Endothelial cell of umbilical vein (primary cell): ENCODE results near the gene SLC18A3. TPM values are rescaled to one million over a fixed set of nuclear protein-coding genes. Genes with fewer than 3 reads are reported as not detected.

ENCODE experiments used
- BruUV-seq: library from RNA; stranded (reverse); fragments of 400-500 nt; replicated peaks from 2 replicates; lab custom pipeline; 2021; lab: Mats Ljungman, UMichigan
- CTCF ChIA-PET: fragments of 300-600, 350-600 bp; sonication (Branson Sonifier 250); formaldehyde crosslinking; loops from one replicate; lab custom pipeline; 2021; ENCODE audit warnings: antibody characterized with exemption, inconsistent platforms; lab: Charles Lee
- POLR2A ChIA-PET: fragments of 300-600, 350-600 bp; sonication (Branson Sonifier 250); formaldehyde crosslinking; loops from one replicate; lab custom pipeline; 2021; ENCODE audit warnings: antibody characterized with exemption, inconsistent platforms; lab: Charles Lee
- DNase-seq: peaks from one replicate; pipeline ENCODE4 v3.0.0-alpha.2; 2011; ENCODE audit warnings: low read depth, low spot score
- FAIRE-seq: peaks from 2 replicates; lab custom pipeline; 2011; peaks lifted over from hg19 to GRCh38; lab: Jason Lieb, UNC
- H2AFZ ChIP-seq: 2 replicates; pipeline ENCODE4 v1.6.0; 2012; ENCODE audit warnings: low read depth, low read length, control low read depth, inconsistent platforms
- H3K27ac ChIP-seq: 2 replicates; pipeline ENCODE4 v1.5.1; 2011; ENCODE audit warnings: low read depth, mild to moderate bottlenecking, control low read depth, low read length, moderate library complexity; ENCODE audit not compliant: insufficient read depth
- H3K27me3 ChIP-seq, 2 experiments: 2 replicates each; pipeline versions ENCODE4 v1.6.0 to v1.6.1; 2011; ENCODE audit warnings: low read length in 2 of 2, mixed read lengths in 1 of 2; ENCODE audit not compliant: control insufficient read depth in 2 of 2, insufficient read depth in 2 of 2
- H3K36me3 ChIP-seq, 2 experiments: 2 replicates in 1 of 2; 3 replicates in 1 of 2; pipeline ENCODE4 v1.5.1; 2011; ENCODE audit warnings: low read length in 2 of 2, mild to moderate bottlenecking in 1 of 2, moderate library complexity in 1 of 2; ENCODE audit not compliant: control insufficient read depth in 2 of 2, insufficient read depth in 2 of 2; ENCODE audit errors: extremely low read depth in 1 of 2
- H3K4me1 ChIP-seq: 3 replicates; pipeline ENCODE4 v1.5.1; 2011; ENCODE audit warnings: mild to moderate bottlenecking, low read length; ENCODE audit not compliant: control insufficient read depth, insufficient read depth; ENCODE audit errors: extremely low read depth
- H3K4me2 ChIP-seq: 2 replicates; pipeline ENCODE4 v1.6.1; 2011; ENCODE audit warnings: low read length, control low read depth, mixed read lengths; ENCODE audit not compliant: insufficient read depth
- H3K4me3 ChIP-seq, 3 experiments: fragments of 200-600 bp in 1 of 3; sonication (generic), shearing (Covaris generic) in 1 of 3; replicated peaks in 1 of 3; 2 replicates each; pipeline ENCODE4 v1.5.1; 2011 to 2016; ENCODE audit warnings: control low read depth in 3 of 3, low read length in 3 of 3, mild to moderate bottlenecking in 2 of 3, inconsistent platforms in 1 of 3, low read depth in 1 of 3, moderate library complexity in 1 of 3; ENCODE audit not compliant: insufficient read depth in 1 of 3
- H3K79me2 ChIP-seq: 2 replicates; pipeline ENCODE4 v1.6.0; 2012; ENCODE audit warnings: low read length, inconsistent platforms; ENCODE audit not compliant: control insufficient read depth, insufficient read depth
- H3K9ac ChIP-seq: replicated peaks from 2 replicates; pipeline ENCODE3; 2011; ENCODE audit warnings: low read length, control low read depth; ENCODE audit not compliant: insufficient read depth; ENCODE audit errors: extremely low read depth
- H3K9me1 ChIP-seq: replicated peaks from 3 replicates; pipeline ENCODE4 v1.6.0; 2011; ENCODE audit warnings: mild to moderate bottlenecking, low read length; ENCODE audit not compliant: control insufficient read depth, insufficient read depth; ENCODE audit errors: extremely low read depth
- H3K9me3 ChIP-seq: replicated peaks from 2 replicates; pipeline ENCODE4 v1.5.1; 2012; ENCODE audit warnings: low read length, inconsistent platforms; ENCODE audit not compliant: control insufficient read depth, insufficient read depth
- H4K20me1 ChIP-seq: replicated peaks from 2 replicates; pipeline ENCODE3; 2011; ENCODE audit warnings: mild to moderate bottlenecking, low read length; ENCODE audit not compliant: control insufficient read depth, insufficient read depth; ENCODE audit errors: extremely low read depth
- EZH2 ChIP-seq: IDR thresholded peaks from 2 replicates; pipeline ENCODE4 v1.6.1; 2012; ENCODE audit warnings: borderline replicate concordance, low read depth, mild to moderate bottlenecking, moderate library complexity, low read length, inconsistent platforms; ENCODE audit not compliant: severe bottlenecking
- FOS ChIP-seq: IDR thresholded peaks from 2 replicates; pipeline ENCODE4 v1.6.1; 2011; ENCODE audit warnings: mild to moderate bottlenecking, low read length, moderate library complexity, borderline replicate concordance; ENCODE audit not compliant: insufficient read depth
- GATA2 ChIP-seq: IDR thresholded peaks from 2 replicates; pipeline ENCODE4 v1.7.0; 2011; ENCODE audit warnings: low read depth, mild to moderate bottlenecking, moderate library complexity, mixed read lengths, low read length; ENCODE audit not compliant: insufficient read length, insufficient read depth
- JUN ChIP-seq: IDR thresholded peaks from 2 replicates; pipeline ENCODE4 v1.6.1; 2011; ENCODE audit warnings: borderline replicate concordance, low read depth; ENCODE audit not compliant: insufficient read length, insufficient read depth
- MAX ChIP-seq: IDR thresholded peaks from 2 replicates; pipeline ENCODE4 v1.6.1; 2011; ENCODE audit not compliant: insufficient read depth, insufficient read length
- MYC ChIP-seq: IDR thresholded peaks from one replicate; pipeline ENCODE4 v1.6.1; 2011; ENCODE audit warnings: mild to moderate bottlenecking, low read depth, low read length
- POLR2A ChIP-seq: IDR thresholded peaks from 2 replicates; pipeline ENCODE4 v1.6.1; 2012; ENCODE audit warnings: low read depth, mild to moderate bottlenecking, control low read depth, low read length
- POLR2AphosphoS5 ChIP-seq: IDR thresholded peaks from 2 replicates; pipeline ENCODE4 v1.6.1; 2012; ENCODE audit warnings: low read depth, mild to moderate bottlenecking, control low read depth, low read length, moderate library complexity; ENCODE audit not compliant: insufficient read depth
- dilution Hi-C: fragments of 300-500 bp; cut with MboI; formaldehyde crosslinking; loops from one replicate; pipeline ENCODE4 v1.15.0; 2019; ENCODE audit warnings: low sequenced_read_pairs; ENCODE audit not compliant: extremely low pct_ligation_motif_present
- intact Hi-C: fragments of 100-400 bp; cut with micrococcal nuclease; formaldehyde crosslinking; loops from one replicate; pipeline ENCODE4 v1.10.0; 2022
- polyA plus RNA-seq, 4 experiments: library from polyadenylated mRNA; depleted of rRNA in 3 of 4; stranded (reverse) in 3 of 4; unstranded in 1 of 4; fragments of >200 nt; gene quantifications; 2 replicates each; pipeline versions ENCODE4 v1.2.1 to v1.2.3, GENCODE V29; 2011 to 2012; ENCODE audit warnings: missing spikeins in 1 of 4
- total RNA-seq: library from RNA; stranded (reverse); gene quantifications from 2 replicates; pipeline ENCODE4 v1.2.3, GENCODE V29; 2021
- TF ChIP-seq, protein P1 (sequence below), 2 donors: IDR thresholded peaks; 1 replicate in 1 of 2; 2 replicates in 1 of 2; pipeline ENCODE4 v1.5.1; 2011; ENCODE audit warnings: low read length in 2 of 2, mild to moderate bottlenecking in 2 of 2, moderate library complexity in 2 of 2, control low read depth in 1 of 2, inconsistent platforms in 1 of 2, low read depth in 1 of 2; ENCODE audit not compliant: insufficient read depth in 1 of 2; ENCODE audit errors: extremely low read depth in 1 of 2

SLC18A3 gene
- total and polyA plus RNA-seq, 2 donors (not counting 3 experiments of a cell fraction or from before 2014, with no cell fraction given): not detected

DNA sequence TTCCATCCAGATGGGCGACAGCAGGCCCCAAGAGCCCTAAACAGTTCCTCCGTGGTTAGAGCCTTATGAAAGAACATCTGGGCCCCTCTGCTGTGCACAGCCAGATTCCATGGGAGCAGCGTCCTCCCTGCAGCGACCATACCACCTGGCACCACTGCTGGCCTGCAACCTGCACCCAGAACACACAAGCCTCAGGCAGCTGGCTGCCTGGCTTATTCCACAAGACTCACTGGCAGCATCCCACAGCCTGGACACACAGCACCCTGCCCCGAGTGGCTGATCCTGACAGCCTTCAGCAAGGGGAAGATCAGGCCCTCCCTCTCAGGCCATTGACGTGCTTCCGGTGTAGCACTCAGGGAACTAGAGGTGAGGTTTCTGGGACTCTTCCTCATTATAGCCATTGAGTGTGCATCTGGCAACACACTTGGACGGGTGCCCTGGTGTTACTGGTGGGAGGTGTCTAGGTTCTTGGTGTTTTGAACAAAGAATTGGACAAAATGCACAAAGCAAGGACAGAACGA is 37.5 kb upstream of the SLC18A3 start:
- dilution Hi-C loops: no loop called here

More for the DNA sequence above, 37.5 kb upstream of the SLC18A3 start:
- ChIA-PET CTCF (no interaction called here), POLR2A (no interaction called here)
- H3K9me3 ChIP-seq: no peaks in the 10 kb centered on the region
- DNase-seq: no peak
- TF ChIP-seq, protein P1, sequence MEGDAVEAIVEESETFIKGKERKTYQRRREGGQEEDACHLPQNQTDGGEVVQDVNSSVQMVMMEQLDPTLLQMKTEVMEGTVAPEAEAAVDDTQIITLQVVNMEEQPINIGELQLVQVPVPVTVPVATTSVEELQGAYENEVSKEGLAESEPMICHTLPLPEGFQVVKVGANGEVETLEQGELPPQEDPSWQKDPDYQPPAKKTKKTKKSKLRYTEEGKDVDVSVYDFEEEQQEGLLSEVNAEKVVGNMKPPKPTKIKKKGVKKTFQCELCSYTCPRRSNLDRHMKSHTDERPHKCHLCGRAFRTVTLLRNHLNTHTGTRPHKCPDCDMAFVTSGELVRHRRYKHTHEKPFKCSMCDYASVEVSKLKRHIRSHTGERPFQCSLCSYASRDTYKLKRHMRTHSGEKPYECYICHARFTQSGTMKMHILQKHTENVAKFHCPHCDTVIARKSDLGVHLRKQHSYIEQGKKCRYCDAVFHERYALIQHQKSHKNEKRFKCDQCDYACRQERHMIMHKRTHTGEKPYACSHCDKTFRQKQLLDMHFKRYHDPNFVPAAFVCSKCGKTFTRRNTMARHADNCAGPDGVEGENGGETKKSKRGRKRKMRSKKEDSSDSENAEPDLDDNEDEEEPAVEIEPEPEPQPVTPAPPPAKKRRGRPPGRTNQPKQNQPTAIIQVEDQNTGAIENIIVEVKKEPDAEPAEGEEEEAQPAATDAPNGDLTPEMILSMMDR (IDR thresholded peaks at IDR 0.05; ENCODE audit: extremely low read depth in 1 of 2, insufficient read depth in 1 of 2, low read depth in 1 of 2, low read length in 2 of 2): no peak
- TF ChIP-seq FOS (no peak), MYC (no peak), JUN (no peak), POLR2A (no peak), MAX (no peak), POLR2AphosphoS5 (no peak), EZH2 (no peak), GATA2 (no peak)
- no peaks in the 10 kb centered on the region for H3K9me1 ChIP-seq
- BruUV-seq: no TSS peak
- no peak overlapping the region for H2AFZ ChIP-seq
- no peak overlapping the region for H3K27ac ChIP-seq
- H3K79me2 ChIP-seq: no peaks in the 10 kb centered on the region
- no peaks in the 10 kb centered on the region for H4K20me1 ChIP-seq
- intact Hi-C loops: no loop called here
- H3K4me3 ChIP-seq: no peak overlapping the region
- H3K9ac ChIP-seq: no peak overlapping the region
- FAIRE-seq: no peak
- no peak overlapping the region for H3K4me2 ChIP-seq
- no peaks in the 10 kb centered on the region for H3K36me3 ChIP-seq
- H3K27me3 ChIP-seq: no peaks in the 10 kb centered on the region
- no peaks in the 10 kb centered on the region for H3K4me1 ChIP-seq
